ENCODE data around the gene UBE2L6. TPM values are rescaled to one million over a fixed set of nuclear protein-coding genes. Genes with fewer than 3 reads are reported as not detected.

The UBE2L6 gene
- total and polyA plus RNA-seq, 2 donors (not counting 1 experiment from before 2014, with no cell fraction given): 63.5 to 70.7 TPM

GRCh38 chr11:57508341-57509170 lies 58.9 kb downstream of the UBE2L6 start:
- Mint-ChIP-seq H3K4me3 (no peak overlapping the region), H3K9me3 (ENCODE audit: insufficient read depth) (no peaks in the 10 kb centered on the region), H3K27me3 (no peaks in the 10 kb centered on the region), H3K4me1 (peaks cover 18% of the 10 kb centered on the region), H3K27ac (no peak overlapping the region)
- Histone ChIP-seq H3K4me2 (replicated peaks; ENCODE audit: low read depth, low read length, poor library complexity, severe bottlenecking) (no peak overlapping the region), H3K4me1 (ENCODE audit: control insufficient read depth in 2 of 2, insufficient read depth in 2 of 2, low read length in 2 of 2) (peaks cover 0 to 7% of the 10 kb centered on the region in 2 donors), H3K79me2 (ENCODE audit: control insufficient read depth, insufficient read depth, low read length) (no peaks in the 10 kb centered on the region), H3K4me3 (ENCODE audit: control extremely low read depth in 1 of 5, extremely low read depth in 1 of 5, insufficient read depth in 1 of 5, low read depth in 2 of 5, low read length in 4 of 5) (no peak overlapping the region), H3K36me3 (replicated peaks in 1 of 2; ENCODE audit: control extremely low read depth in 1 of 2, control insufficient read depth in 1 of 2, extremely low read depth in 1 of 2, insufficient read depth in 2 of 2, low read length in 1 of 2) (no peaks in the 10 kb centered on the region), H3K27me3 (replicated peaks in 1 of 4; ENCODE audit: control extremely low read depth in 1 of 4, control insufficient read depth in 3 of 4, insufficient read depth in 4 of 4, low read length in 3 of 4) (no peaks in the 10 kb centered on the region), H3K9me3 (ENCODE audit: control extremely low read depth in 1 of 3, control insufficient read depth in 2 of 3, insufficient read depth in 1 of 3, low read length in 2 of 3) (no peaks in the 10 kb centered on the region), H4K20me1 (ENCODE audit: control insufficient read depth, insufficient read depth, low read length, poor library complexity, severe bottlenecking) (no peaks in the 10 kb centered on the region), H3K9ac (ENCODE audit: low read length) (no peak overlapping the region), H2AFZ (ENCODE audit: insufficient read depth, low read depth, low read length, poor library complexity, severe bottlenecking) (no peak overlapping the region), H3K27ac (ENCODE audit: low read length in 2 of 2) (no peak overlapping the region)
- CTCF ChIA-PET: interaction anchor here (0.6 to 5.5 kb wide), 4 partner anchors 15 to 244 kb away, joined by 4 to 49 read pairs (median 8); no protein-coding TSS in a partner anchor
- ATAC-seq (ENCODE audit: low read depth): no peak
- intact Hi-C loops (cut with micrococcal nuclease): no loop called here
- POLR2A ChIA-PET: no interaction called here
- no peak for DNase-seq
- no peak for TF ChIP-seq EZH2 (IDR thresholded peaks at IDR 0.05; ENCODE audit: borderline replicate concordance, insufficient read depth, low read depth, low read length, poor library complexity, severe bottlenecking)
- TF ChIP-seq CTCF (IDR thresholded peaks at IDR 0.05): no peak
- WGBS (ENCODE audit: insufficient coverage): 90% methylated on average over 7 of the region's 7 CpGs

GRCh38 chr11:57506522-57506921 lies 61.0 kb downstream of the UBE2L6 start:
- Histone ChIP-seq H3K36me3 (replicated peaks in 1 of 2; ENCODE audit: control extremely low read depth in 1 of 2, control insufficient read depth in 1 of 2, extremely low read depth in 1 of 2, insufficient read depth in 2 of 2, low read length in 1 of 2) (no peaks in the 10 kb centered on the region), H3K79me2 (ENCODE audit: control insufficient read depth, insufficient read depth, low read length) (no peaks in the 10 kb centered on the region), H3K4me1 (ENCODE audit: control insufficient read depth in 2 of 2, insufficient read depth in 2 of 2, low read length in 2 of 2) (no peaks in the 10 kb centered on the region), H3K27me3 (replicated peaks in 1 of 4; ENCODE audit: control extremely low read depth in 1 of 4, control insufficient read depth in 3 of 4, insufficient read depth in 4 of 4, low read length in 3 of 4) (no peaks in the 10 kb centered on the region), H4K20me1 (ENCODE audit: control insufficient read depth, insufficient read depth, low read length, poor library complexity, severe bottlenecking) (no peaks in the 10 kb centered on the region), H3K9me3 (ENCODE audit: control extremely low read depth in 1 of 3, control insufficient read depth in 2 of 3, insufficient read depth in 1 of 3, low read length in 2 of 3) (no peaks in the 10 kb centered on the region), H3K9ac (ENCODE audit: low read length) (no peak overlapping the region), H3K27ac (ENCODE audit: low read length in 2 of 2) (no peak overlapping the region), H3K4me3 (ENCODE audit: control extremely low read depth in 1 of 5, extremely low read depth in 1 of 5, insufficient read depth in 1 of 5, low read depth in 2 of 5, low read length in 4 of 5) (no peak overlapping the region), H2AFZ (ENCODE audit: insufficient read depth, low read depth, low read length, poor library complexity, severe bottlenecking) (no peak overlapping the region), H3K4me2 (replicated peaks; ENCODE audit: low read depth, low read length, poor library complexity, severe bottlenecking) (no peak overlapping the region)
- ChIA-PET CTCF (interaction anchor here (0.6 to 5.5 kb wide), 5 partner anchors 13 to 827 kb away, joined by 3 to 49 read pairs (median 3); no protein-coding TSS in a partner anchor), POLR2A (no interaction called here)
- DNase-seq: no peak
- intact Hi-C loops (cut with micrococcal nuclease): no loop called here
- no peak for ATAC-seq (ENCODE audit: low read depth)
- WGBS (ENCODE audit: insufficient coverage): 93% methylated on average over 1 of the region's 1 CpG
- Mint-ChIP-seq H3K27ac (no peak overlapping the region), H3K9me3 (ENCODE audit: insufficient read depth) (no peaks in the 10 kb centered on the region), H3K27me3 (no peaks in the 10 kb centered on the region), H3K4me3 (no peak overlapping the region), H3K4me1 (peaks cover under 1% of the 10 kb centered on the region)
- TF ChIP-seq CTCF (IDR thresholded peaks at IDR 0.05): no peak
- TF ChIP-seq EZH2 (IDR thresholded peaks at IDR 0.05; ENCODE audit: borderline replicate concordance, insufficient read depth, low read depth, low read length, poor library complexity, severe bottlenecking): no peak

Data from B cell (primary cell).